Measurements from ENCODE around the gene AGBL4.

DNA sequence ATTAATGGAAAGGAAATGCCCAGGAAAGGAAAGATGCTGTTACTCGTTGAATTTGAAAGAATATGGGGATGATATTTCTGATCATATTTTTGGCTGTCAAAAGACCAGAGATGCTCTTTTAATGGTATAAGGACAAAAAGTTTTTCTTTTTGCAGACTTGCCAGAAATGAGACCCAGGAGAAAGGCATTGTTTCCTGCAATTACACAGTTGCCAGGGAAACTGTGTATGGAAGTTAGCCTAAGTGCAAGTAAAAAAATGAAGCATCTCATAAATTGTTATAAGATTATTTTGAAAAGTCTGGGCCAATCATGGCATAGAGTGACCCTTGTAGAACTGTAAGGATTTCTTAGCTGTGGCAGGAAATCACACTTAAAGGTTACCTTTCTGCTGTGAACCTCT, 1091.4 kb downstream of the AGBL4 start:
- no peak for TF ChIP-seq POLR2A (IDR thresholded peaks at IDR 0.05)
- TF ChIP-seq, protein P1, sequence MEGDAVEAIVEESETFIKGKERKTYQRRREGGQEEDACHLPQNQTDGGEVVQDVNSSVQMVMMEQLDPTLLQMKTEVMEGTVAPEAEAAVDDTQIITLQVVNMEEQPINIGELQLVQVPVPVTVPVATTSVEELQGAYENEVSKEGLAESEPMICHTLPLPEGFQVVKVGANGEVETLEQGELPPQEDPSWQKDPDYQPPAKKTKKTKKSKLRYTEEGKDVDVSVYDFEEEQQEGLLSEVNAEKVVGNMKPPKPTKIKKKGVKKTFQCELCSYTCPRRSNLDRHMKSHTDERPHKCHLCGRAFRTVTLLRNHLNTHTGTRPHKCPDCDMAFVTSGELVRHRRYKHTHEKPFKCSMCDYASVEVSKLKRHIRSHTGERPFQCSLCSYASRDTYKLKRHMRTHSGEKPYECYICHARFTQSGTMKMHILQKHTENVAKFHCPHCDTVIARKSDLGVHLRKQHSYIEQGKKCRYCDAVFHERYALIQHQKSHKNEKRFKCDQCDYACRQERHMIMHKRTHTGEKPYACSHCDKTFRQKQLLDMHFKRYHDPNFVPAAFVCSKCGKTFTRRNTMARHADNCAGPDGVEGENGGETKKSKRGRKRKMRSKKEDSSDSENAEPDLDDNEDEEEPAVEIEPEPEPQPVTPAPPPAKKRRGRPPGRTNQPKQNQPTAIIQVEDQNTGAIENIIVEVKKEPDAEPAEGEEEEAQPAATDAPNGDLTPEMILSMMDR (IDR thresholded peaks at IDR 0.05), result no peak

All from lower leg skin (tissue), 3 donors.